NCI-H2081 (cell line): ENCODE data around the gene ATP8A1.
"Not testable (repeated sequence)": the region's sequence is repeated elsewhere in the genome, so short reads cannot be mapped to it uniquely, and the experiment has no call there.

Experiments
- DNase-seq, 2 experiments: peaks; one replicate each; lab custom pipeline; 2025; lab: John Stamatoyannopoulos, UW

ATP8A1 gene

DNA sequence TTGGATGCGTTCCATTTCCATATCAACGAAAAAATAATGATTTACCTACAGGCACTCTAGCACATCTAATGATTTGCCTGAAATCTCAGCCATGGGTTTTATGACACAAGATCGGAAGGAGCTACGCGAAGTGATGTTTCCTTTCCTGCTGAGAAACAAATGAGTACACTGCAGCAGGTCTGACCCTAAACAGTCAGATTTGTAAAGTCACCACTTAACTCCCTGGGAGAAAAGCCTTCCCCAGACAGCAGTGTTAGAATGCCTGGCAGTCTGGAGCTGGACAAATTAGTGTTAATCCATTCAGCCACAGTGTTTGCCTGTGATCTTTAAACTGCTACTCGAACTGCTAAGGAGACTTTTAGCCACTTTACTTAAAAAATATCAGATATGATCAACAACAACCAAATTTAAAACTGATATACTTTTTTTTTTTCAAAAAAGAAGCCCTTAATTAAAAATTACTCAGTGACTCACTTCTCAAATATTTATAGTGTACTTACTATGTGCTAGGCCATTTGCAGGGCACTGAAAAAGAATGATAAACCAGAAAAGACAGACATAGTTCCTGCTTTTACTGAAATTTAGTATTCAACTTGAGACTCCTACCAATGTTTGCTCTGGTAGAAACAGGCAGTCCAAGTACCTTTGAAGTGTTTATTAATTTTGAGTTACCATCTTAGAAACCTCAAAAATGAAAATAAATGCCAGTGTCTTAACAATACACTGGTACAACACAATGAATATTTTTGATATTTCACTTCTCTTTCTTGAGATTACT lies 155.1 kb downstream of the ATP8A1 start:
- peak in 1 of 2 experiments; percentile 55 for DNase-seq

DNA sequence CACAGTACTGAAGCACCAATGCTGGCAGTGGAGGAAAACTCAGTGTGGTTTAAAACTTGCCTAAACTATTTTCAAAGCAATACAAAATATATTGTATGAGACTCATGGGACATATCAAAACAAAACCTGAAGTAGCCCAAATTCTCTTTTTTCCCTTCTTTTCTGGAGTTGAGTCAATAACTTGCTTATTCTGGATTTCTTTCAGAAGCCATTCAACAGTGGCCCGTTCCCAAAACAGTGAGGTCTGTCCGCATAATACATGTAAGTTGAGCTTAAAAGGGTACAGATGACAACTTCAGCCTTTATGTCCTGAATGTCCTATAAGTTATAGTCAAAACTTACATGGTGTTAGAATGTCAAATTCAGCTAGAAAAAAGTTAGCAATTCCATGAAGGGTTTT lies 158.9 kb downstream of the ATP8A1 start:
- no peak for DNase-seq

DNA sequence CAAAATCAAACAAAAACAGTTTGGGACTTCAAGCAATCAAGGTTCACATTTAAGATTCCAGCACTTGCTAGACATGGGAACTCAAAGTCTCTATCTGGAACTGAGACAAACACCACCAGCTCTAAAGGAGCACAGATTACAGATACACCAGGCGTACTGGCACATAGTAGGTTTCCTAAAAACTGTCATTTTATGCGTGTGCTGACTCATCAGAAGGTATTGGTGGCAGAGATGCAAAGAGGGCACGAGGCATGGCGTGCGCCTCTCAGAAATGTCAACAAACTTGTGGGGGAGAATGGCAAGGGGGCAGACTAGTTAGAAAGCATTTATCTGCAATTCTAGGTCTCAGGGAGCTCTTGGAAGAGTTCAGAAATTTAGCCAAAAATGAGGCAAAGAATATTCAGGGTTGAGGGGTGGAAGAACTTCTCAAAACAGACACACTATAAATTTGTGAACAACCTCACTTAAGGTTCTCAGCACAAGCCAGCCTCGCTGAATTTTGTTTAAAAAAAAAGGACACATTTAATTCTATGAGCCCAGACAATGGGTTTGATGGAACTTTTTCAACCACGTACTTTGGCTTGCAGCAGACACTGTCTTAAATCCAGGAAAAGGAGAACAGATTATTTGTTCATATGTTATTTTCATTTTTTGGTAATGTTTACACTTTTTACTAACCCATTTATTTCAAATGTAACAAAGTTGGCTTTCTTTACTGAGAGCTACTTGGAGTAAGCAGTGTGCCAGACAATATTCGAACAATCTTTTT lies 159.6 kb downstream of the ATP8A1 start:
- no peak for DNase-seq

DNA sequence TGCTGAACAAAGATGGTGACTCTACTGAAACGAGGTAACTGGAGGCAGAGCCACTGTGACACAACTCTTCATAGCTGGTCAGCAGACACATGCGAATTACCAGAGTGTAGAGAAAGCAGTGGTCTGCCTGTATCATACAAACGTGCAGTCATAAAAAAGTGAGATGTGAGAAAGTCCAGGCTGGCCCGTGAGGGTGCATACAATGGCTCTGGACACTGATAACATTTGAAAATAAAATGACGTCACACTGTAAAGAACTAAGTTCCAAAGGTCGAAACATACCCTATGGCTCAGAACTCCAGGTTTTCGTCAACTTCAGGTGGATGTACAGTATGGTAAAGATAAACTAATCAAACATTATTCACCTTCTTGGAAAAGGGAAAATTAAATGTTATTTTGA lies 163.9 kb downstream of the ATP8A1 start:
- no peak for DNase-seq

DNA sequence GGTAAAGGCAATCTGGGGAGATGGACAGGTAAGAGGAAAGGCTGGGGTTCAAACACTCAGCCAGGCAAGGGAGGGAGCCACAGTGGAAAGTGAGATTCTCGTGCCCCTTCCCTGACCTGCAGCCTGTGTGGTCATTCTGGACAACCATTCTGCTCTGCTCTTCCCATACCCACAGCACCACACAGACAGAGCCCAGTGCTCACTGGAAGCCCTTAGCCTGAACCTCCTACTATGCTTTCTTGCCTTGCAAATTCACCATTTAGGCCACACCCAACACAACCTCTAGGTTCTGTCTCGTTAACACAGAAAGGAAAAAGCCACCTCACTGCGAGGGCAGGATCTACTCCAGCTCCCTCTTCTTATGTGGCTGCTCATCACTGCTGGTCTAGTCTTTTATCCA lies 166.9 kb downstream of the ATP8A1 start:
- no peak for DNase-seq

DNA sequence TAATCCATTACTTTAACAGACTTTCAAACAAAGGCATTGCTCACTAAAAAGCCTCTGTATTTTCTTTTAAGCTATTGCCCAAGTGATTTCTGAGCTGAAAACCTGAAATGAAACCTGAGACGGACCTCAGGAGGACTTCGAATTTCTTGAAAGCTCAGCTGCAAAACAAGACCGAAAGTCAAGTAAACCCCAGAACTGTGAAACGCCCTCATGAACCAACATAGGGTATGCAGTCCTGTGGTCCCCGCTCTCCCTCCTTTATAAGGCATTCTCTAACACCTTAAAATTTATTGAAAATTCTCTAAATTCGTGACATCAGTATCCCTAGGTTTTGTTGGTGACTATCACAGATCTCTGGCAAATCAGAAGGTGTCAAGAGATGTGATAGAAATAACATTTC lies 167.8 kb downstream of the ATP8A1 start:
- no peak for DNase-seq

DNA sequence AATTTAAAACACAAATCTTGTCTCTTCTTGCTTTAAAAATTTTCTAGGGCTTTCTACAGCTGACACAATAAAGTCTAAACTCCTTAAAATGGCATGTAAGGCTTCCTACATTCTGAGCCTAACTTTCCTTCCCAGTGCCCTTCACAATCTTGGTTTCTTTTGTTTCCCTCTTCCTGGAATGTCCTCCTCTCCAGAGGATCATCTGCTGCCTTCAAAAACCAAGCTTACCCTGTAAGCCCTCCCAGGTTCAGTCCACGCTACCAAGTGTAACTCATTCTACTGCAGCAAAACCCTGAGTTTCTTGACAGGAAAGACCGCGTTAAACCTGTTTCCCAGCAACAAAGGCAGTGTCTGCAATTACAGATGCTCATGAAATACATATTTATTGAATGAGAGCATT lies 168.4 kb downstream of the ATP8A1 start:
- DNase-seq = no peak

DNA sequence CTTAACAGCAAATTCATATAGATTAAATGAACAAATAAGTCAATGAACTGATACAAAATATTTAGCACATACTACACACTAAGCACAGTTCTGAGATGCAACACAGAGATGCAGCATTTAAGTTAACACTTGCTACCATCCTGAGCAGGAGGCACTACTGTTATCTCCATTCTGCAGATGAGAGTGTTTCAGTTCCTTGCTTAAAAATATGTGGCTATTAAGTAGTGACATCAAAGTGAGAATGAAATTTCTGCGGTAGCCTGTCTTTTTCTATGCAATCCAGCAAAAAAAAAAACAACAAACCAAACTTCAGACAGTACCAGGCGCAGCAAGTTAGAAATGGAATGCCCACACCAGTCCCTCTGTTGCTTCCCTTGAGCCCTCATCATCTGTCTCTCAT lies 168.8 kb downstream of the ATP8A1 start:
- no peak for DNase-seq

DNA sequence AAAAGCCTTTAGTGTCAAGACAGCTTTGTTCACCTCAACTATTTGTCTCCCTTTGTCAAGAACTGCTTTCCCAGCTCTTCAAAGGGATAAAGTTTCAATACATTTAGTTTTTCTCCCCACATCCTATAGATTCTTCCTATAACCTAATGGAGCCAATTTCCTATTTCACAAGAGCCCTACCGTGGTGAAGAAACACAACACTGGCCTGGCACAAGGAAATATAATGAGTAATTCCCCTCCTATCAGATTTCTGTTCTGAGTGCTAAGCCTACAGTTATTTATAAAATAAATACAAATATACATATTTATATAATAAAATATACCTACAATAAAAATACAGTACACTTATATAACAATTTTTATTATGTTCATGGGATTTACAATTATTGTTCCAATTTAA lies 169.7 kb downstream of the ATP8A1 start:
- DNase-seq = no peak

DNA sequence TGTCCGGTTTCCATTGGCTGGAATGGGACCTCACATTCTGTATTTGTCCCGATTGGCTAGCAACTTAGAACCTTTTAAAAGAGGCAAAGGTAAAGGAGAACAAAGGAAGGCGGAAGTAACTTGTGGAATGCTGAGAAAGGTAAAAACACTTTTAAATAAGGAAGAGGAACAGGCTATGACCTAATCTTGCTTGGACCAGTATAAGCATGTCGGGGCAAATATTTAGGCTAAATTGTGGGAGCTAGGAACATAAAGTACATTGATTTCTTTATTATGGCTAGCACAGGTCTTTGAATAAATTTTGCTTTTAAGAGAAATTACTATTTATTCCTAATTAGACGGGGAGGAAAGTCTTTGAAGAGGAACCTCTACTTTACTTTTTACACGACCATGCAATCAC lies 170.7 kb downstream of the ATP8A1 start:
- DNase-seq = not testable (repeated sequence)

DNA sequence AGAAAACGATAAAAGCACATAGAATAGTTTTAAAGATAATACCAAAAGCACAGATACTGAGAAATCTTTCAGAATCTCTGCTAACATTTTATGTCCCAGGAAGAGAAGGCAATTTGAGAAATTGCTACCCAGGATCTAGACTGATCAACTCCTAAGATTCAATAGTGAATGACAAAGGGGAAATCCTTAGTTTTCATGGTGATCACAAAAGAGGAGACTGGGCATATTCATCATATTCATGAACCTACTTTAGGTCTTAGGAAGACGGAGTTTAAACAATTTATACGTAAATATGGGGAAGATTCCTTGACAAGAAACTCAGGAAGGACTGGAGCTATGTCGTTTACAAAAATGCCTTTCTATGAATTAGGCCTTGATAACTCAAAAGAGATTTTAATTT lies 172.3 kb downstream of the ATP8A1 start:
- no peak for DNase-seq

DNA sequence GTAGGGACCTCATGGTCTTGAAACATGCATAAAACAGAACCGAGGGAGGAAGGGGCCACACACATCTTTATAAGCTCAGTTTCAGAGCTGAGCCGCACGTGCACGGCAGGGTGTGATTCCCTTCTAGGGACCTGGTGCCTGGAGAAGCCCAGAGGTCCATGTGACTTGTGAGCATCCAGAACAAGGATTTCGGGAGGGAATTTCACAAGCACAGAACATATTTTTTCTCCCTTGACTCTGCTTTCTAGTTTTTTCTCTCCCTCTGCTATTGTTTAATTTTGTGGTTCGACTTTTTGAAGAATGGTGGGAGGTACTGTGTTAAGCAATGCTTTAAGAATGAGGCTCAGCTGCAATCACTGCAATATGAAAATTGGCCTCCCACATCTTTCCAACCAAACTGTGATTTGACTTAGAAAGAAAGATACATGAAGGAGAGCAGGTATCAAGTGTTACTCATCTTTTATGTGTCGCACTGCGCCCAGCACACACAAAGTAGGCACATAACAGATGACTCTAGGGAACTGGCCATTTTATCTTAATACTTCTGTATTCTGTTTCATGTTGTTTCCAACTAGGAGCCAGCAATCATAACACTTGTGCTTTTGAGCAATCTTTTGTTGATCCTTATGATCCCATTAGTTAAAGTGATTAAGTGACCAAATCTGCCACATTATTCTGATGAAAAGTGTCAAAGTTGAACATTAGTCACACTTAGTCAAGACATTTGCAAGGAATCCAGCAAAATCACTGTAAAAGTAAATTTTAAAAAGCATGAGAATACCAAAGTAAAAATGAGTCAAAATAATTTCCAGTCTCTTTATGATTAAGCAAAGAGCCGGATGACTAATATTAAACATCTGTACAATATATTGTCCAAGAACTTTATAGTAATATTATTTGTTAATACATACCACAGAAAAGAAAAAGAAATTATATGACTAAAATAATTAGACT lies 173.2 kb downstream of the ATP8A1 start:
- DNase-seq = no peak

DNA sequence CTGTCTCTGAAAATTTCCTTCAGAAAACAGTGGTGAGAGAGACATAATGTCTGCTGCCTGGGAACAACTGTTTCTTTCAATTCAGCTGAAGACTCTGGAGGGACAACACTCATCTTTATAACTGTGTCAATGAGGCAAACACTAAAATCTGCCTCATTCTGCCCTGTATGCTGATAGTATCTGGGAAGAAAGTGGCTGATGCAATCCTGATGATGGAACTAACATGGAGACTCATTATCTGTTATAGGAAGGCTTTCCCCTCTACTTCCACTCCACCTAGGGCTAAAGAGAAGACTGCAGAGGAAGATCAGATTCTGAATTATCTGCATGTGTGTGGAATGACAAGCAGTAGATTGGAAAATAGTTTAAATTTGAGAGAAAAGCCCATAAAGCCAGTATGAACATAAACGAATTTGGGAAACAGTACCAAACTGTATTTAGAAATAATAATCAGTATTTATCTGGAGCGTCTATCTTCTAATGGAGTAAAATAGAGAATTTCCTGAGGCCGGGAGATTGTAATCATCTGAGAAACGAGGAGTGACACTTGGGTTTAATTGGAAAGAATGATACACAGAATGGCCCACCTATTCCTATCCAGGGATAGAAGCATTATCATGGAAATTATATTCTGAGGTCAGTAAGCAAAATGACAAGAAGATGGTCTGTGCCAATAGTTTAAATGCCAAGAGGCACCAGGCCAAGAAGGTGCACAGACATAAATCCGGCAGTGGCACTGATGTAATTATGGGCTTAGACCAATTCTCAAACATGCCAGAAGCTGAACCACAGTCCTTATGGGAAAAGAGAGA lies 174.2 kb downstream of the ATP8A1 start:
- no peak for DNase-seq

DNA sequence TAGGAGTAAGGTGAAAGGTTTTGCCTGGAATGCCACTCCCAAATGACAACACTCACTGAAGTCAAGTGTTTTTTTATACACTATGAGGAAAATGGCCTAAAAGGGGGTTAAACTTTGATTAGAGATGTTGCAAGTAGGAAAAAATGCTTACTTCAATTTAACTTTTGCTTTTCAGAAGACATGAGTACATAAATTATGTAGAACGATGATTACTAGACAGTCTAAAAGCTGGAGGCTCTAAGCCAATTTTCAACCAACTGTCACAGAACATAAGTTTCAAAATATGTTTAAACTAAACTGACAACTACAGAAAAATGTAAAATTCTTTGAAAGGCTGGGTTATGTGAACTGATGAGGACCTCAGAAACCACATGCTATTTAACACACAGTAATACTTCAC lies 176.2 kb downstream of the ATP8A1 start:
- DNase-seq = no peak

DNA sequence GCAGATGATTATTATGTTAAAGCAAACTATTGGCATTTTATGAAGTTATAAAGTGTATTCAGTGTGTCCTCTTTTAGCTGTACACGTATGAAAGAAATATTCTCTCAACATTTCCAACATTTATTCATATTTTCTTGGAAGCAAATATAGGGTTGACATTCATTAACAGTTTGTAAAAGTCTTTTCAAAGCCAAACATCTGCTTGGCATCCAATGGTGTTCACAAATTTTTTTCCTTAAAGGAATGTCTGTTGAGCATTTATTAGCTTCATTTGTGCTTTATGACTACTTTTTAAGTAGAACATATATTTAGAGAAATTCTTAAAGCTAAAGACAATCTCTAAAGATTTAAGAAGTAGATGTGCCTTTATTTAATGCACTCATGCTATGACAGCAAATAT lies 176.6 kb downstream of the ATP8A1 start:
- DNase-seq = no peak

DNA sequence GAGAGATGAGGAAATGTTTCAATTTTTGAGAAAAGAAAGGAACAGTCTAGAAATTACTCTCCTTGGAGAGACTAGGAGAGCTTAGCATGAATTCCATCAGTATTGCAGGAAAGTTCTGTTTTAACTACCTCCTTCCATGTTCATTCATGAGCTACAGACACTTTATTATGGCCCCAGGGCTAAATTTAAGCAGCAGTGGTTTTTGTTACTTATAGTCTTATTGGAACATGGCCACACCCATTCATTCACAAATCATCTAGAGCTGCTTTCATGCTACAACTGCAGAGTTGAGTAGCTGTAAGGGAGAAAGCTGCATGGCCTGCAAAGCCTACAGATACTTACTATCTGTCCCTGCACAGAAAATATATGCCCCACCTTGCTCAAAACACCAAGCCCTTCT lies 178.0 kb downstream of the ATP8A1 start:
- no peak for DNase-seq

DNA sequence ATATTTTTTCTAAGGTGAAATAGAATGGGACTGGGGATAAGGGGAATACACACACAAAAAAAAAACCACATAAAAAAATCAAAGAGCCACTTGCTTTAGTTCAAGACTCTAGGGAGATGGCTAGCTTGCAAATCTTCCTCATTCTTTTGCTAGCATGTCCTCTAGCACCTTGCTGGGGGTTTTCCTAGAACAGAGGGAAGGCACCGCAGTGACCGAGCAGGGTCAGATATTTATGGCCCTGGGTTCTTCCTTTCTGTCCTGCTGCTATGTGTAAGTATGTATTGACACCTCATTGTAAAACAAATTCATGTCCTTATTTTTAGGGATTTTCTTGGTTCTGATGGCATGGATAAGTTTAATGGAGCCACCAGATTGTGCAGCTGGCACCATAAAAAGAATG lies 178.4 kb downstream of the ATP8A1 start:
- DNase-seq = no peak

DNA sequence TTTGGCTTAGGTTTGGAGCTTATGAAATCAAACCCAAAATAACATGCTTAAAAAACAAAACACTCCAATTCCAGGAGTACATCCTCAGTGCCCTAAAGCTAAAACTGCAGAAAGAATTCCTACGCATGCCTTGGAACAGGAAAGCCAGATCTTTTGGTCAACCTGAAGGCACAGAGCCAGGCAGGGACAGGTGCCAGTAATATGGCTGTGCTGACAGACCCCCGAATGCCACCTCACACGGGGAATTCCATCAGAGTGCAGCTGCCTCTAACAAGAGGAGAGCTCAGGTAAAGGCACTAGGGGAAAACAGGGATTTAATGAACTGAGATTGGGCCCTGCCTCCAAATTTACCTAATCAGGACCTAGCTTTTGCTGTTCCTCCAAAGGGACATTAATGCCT lies 182.5 kb downstream of the ATP8A1 start:
- DNase-seq = no peak

DNA sequence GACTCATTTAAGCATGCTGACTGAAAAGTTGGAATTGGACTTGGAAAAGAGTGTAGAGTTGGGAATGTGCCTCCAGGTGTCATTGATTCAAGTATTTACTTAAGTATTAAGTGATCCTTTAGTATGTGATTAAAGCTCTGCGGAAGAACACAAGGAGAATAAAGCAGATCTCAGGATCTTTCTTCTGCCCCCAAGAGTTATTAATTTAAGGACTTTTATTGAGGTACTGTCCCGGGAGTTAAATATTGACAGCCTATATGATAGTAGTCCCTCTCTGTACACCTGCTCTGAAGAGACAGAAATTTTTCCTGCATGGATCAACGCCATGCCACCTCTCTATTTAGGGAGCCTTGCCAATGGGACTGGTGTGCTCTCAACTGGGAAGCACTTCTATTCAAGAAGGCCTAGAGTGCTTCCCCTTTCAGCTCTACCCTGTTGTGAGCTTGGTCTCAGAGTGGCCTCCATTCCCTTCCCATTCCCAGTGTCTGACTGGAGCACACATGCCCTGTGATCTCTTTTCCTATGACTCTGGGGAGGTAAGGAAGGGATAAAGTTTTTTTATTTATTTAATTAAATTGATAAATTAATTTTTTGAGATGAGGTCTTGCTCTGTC lies 183.7 kb downstream of the ATP8A1 start:
- DNase-seq = no peak

DNA sequence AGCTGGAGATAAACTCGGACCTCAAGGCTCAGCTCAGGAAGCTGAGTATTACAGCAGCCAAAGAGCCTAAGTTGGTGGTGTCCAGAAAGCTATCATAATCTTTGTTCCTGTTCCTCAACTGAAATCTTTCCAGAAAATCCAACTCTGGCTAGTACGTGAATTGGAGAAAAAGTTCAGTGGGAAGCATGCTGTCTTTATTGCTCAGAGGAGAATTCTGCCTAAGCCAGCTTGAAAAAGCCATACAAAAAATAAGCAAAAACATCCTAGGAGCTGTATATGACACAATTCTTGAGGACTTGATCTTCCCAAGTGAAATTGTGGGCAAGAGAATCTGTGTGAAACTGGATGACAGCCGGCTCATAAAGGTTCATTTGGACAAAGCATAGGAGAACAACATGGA lies 185.0 kb downstream of the ATP8A1 start:
- DNase-seq = no peak

DNA sequence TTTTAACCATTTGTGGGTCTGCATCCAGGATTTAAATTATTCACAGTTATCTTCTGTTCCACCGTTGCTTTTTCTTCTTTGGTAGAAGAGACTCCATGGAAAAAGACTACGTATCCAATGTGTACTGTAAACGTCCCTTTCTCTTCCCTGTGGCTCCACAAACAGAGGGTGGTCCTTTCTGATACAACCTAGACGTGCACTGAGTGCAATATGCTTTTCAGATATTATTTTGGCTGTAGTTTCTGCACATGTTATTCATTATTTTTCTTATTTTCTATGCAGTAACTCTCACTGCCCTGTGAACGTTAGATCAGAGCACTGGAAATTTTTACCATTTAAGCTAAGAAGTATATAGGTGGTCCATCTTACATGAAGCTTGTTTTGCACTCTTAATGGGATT lies 186.9 kb downstream of the ATP8A1 start:
- DNase-seq = no peak
